Stimulated activated CD8-positive, alpha-beta memory T cell treated with anti-CD3 and anti-CD28 coated beads, Interleukin-4, amount 100 ng/mL, for 48 hours (primary cell): ENCODE measurements around the gene BBLN.

Experiments used
- DNase-seq: peaks from one replicate; pipeline ENCODE4 v3.0.0-alpha.2; 2020

Gene BBLN

GRCh38 chr9:128191406-128192046, 31.5 kb downstream of the BBLN start, which contains the start of gene CIZ1:
TSS of gene CIZ1 (minus strand) at chr9:128191572. CDS start at chr9:128190857, 715 bp downstream.
- peak; percentile 84 for DNase-seq

GRCh38 chr9:128192601-128193371, 32.7 kb downstream of the BBLN start:
- DNase-seq: peak; percentile 63

GRCh38 chr9:128193469-128194096, 33.5 kb downstream of the BBLN start:
- no peak for DNase-seq

- DNase-seq: no peak
These were observed 41.6 kb downstream of the BBLN start for GRCh38 chr9:128201441-128202369.

GRCh38 chr9:128202648-128203023, 42.6 kb downstream of the BBLN start:
- no peak for DNase-seq

- DNase-seq: peak; percentile 73
These were observed 43.1 kb downstream of the BBLN start, which contains the start of gene DNM1 for GRCh38 chr9:128203024-128203706. TSS of gene DNM1 (plus strand) at chr9:128203379. CDS start at chr9:128203471, 92 bp downstream.

GRCh38 chr9:128203707-128204551, 43.9 kb downstream of the BBLN start:
- no peak for DNase-seq

GRCh38 chr9:128204858-128205257, 44.8 kb downstream of the BBLN start:
- no peak for DNase-seq

- no peak for DNase-seq
These were observed 45.4 kb downstream of the BBLN start for GRCh38 chr9:128205296-128205944.

GRCh38 chr9:128206484-128206883, 46.4 kb downstream of the BBLN start:
- no peak for DNase-seq

- no peak for DNase-seq
These were observed 47.1 kb downstream of the BBLN start for GRCh38 chr9:128206916-128207910.

GRCh38 chr9:128208386-128208785, 48.3 kb downstream of the BBLN start:
- no peak for DNase-seq

GRCh38 chr9:128208946-128209669, 49.0 kb downstream of the BBLN start:
- DNase-seq: no peak

GRCh38 chr9:128211186-128211980, 51.3 kb downstream of the BBLN start:
- no peak for DNase-seq

- no peak for DNase-seq
These were observed 51.9 kb downstream of the BBLN start for GRCh38 chr9:128211981-128212281.
